Kidney (tissue), 14 donors: ENCODE measurements around the gene LRTM1. TPM values are rescaled to one million over a fixed set of nuclear protein-coding genes. Genes with fewer than 3 reads are reported as not detected.

Experiments used
- DNase-seq, 5 donors: peaks; one replicate each; pipeline ENCODE4 v3.0.0-alpha.2; 2013 to 2020
- FAIRE-seq: peaks from 2 replicates; lab custom pipeline; 2012; peaks lifted over from hg19 to GRCh38; lab: Jason Lieb, UNC
- H3K27ac ChIP-seq, 2 donors: one replicate each; pipeline ENCODE4 v1.7.0; 2013; ENCODE audit warnings: low read depth in 2 of 2, low read length in 2 of 2, inconsistent platforms in 1 of 2
- H3K27me3 ChIP-seq: one replicate; pipeline ENCODE4 v1.7.1; 2013; ENCODE audit warnings: low read length, inconsistent platforms; ENCODE audit not compliant: control insufficient read depth, insufficient read depth
- H3K36me3 ChIP-seq, 3 donors: one replicate each; pipeline versions ENCODE4 v1.7.0 to v1.7.1; 2013; ENCODE audit warnings: low read length in 3 of 3, control low read depth in 1 of 3, inconsistent platforms in 1 of 3; ENCODE audit not compliant: insufficient read depth in 3 of 3, control insufficient read depth in 2 of 3
- H3K4me1 ChIP-seq, 3 donors: one replicate each; pipeline versions ENCODE4 v1.7.0 to v1.7.1; 2013; ENCODE audit warnings: low read length in 3 of 3, inconsistent platforms in 1 of 3, low read depth in 1 of 3; ENCODE audit not compliant: control insufficient read depth in 2 of 3, insufficient read depth in 2 of 3
- H3K4me3 ChIP-seq, 3 donors: one replicate each; pipeline versions ENCODE4 v1.7.0 to v1.8.1; 2013; ENCODE audit warnings: low read length in 3 of 3, control low read depth in 1 of 3, inconsistent platforms in 1 of 3
- H3K9ac ChIP-seq, 3 donors: one replicate each; pipeline versions ENCODE4 v1.7.0 to v1.7.1; 2013; ENCODE audit warnings: low read length in 3 of 3, control low read depth in 1 of 3, inconsistent platforms in 1 of 3
- H3K9me3 ChIP-seq, 3 donors: one replicate each; pipeline versions ENCODE4 v1.7.0 to v1.7.1; 2013; ENCODE audit warnings: low read length in 3 of 3, control low read depth in 1 of 3, inconsistent platforms in 1 of 3; ENCODE audit not compliant: control insufficient read depth in 2 of 3, insufficient read depth in 1 of 3
- intact Hi-C: fragments of 100-400 bp; cut with DNase I; formaldehyde crosslinking; loops from one replicate; pipeline ENCODE4 v1.11.1; 2022
- polyA plus RNA-seq: library from polyadenylated mRNA; stranded (reverse); fragments of 350-450 nt; fragmentation: Illumina TruSeq; extraction: RNeasy Lipid Tissue Mini Kit (QIAGEN cat#74804); gene quantifications from one replicate; pipeline ENCODE4 v1.2.3, GENCODE V29; 2014; ENCODE audit warnings: low read depth, low replicate concordance; ENCODE audit not compliant: insufficient read depth
- total RNA-seq: library from RNA; stranded (reverse); fragmentation: NEBNext Ultra II Directional; extraction: Animal tissue kit (Norgen Biotek cat#: 25700); gene quantifications from one replicate; pipeline ENCODE4 v1.2.1, GENCODE V29; 2021
- TF ChIP-seq, protein P1 (sequence below): IDR thresholded peaks from 3 replicates; pipeline ENCODE4 v1.5.1; 2012; ENCODE audit warnings: mild to moderate bottlenecking, moderate library complexity, borderline replicate concordance; ENCODE audit not compliant: insufficient read depth; ENCODE audit errors: extremely low read depth
- donor health status: control.
- donor health status: control.
- donor health status: control.
- donor health status: control.
- donor health status: control.
- donor health status: DM: yes; HTN: yes; CAD: no.
- donor health status: Normal renal cell carcinoma (clear cell type).

LRTM1 gene
- total and polyA plus RNA-seq, 2 donors from 2014 or later: not detected

DNA sequence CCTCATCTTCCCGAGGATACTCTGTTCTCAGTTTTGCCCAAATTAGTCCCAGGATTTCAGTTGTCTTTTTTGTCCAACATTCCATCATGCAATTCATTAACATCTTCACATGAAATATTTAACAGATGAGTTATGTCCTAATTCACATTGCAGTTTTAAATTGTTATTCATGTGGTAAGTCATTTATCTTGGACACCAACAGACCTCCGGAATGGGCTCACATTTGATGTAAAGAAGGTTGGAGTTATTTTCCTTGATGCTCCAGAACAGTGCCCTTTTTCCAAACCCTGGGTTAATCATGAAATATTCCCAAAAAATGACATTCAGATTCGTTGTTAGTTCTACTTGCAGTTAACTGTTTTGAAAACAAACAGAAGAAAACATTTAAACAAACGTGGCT, 32.8 kb upstream of the LRTM1 start:
- Histone ChIP-seq H3K4me3 (no peak overlapping the region), H3K4me1 (peaks cover 0 to 5% (median 0%) of the 10 kb centered on the region in 3 donors), H3K27ac (no peak overlapping the region), H3K9ac (no peak overlapping the region), H3K9me3 (no peaks in the 10 kb centered on the region), H3K36me3 (no peaks in the 10 kb centered on the region), H3K27me3 (no peaks in the 10 kb centered on the region)
- FAIRE-seq (no peak), DNase-seq (no peak)
- TF ChIP-seq, protein P1, sequence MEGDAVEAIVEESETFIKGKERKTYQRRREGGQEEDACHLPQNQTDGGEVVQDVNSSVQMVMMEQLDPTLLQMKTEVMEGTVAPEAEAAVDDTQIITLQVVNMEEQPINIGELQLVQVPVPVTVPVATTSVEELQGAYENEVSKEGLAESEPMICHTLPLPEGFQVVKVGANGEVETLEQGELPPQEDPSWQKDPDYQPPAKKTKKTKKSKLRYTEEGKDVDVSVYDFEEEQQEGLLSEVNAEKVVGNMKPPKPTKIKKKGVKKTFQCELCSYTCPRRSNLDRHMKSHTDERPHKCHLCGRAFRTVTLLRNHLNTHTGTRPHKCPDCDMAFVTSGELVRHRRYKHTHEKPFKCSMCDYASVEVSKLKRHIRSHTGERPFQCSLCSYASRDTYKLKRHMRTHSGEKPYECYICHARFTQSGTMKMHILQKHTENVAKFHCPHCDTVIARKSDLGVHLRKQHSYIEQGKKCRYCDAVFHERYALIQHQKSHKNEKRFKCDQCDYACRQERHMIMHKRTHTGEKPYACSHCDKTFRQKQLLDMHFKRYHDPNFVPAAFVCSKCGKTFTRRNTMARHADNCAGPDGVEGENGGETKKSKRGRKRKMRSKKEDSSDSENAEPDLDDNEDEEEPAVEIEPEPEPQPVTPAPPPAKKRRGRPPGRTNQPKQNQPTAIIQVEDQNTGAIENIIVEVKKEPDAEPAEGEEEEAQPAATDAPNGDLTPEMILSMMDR: no peak
- intact Hi-C loops: no loop called here

DNA sequence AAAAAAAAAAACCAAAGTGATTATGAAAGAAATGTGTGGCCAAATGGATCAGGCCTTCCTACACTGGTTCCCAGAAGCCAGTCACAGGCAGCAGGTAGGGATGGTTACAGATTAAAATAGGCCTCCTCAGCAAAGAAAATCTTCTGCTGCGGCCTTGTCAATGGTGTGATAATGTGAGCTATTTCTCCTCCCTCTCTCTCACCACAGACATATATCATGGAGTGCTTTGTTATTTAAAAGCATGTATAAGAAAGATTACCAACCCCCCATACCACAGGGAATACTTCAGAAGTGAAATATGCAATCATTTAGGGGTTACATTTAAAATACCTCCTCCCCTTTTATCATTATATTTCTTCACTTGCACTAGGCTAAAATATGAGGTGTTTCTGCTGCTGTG, 32.2 kb upstream of the LRTM1 start:
- DNase-seq (no peak), FAIRE-seq (no peak)
- Histone ChIP-seq H3K36me3 (no peaks in the 10 kb centered on the region), H3K4me1 (peaks cover 0 to 5% (median 0%) of the 10 kb centered on the region in 3 donors), H3K27ac (no peak overlapping the region), H3K4me3 (no peak overlapping the region), H3K9ac (no peak overlapping the region), H3K9me3 (no peaks in the 10 kb centered on the region), H3K27me3 (no peaks in the 10 kb centered on the region)
- TF ChIP-seq, protein P1: no peak
- intact Hi-C loops: no loop called here

GRCh38 chr3:54957711-54958110, 29.9 kb upstream of the LRTM1 start:
- DNase-seq: no peak
- Histone ChIP-seq H3K9ac (no peak overlapping the region), H3K36me3 (no peaks in the 10 kb centered on the region), H3K27ac (no peak overlapping the region), H3K9me3 (no peaks in the 10 kb centered on the region), H3K27me3 (no peaks in the 10 kb centered on the region), H3K4me1 (peaks cover 0 to 5% (median 0%) of the 10 kb centered on the region in 3 donors), H3K4me3 (no peak overlapping the region)
- intact Hi-C loops: no loop called here
- no peak for FAIRE-seq
- TF ChIP-seq, protein P1: no peak

DNA sequence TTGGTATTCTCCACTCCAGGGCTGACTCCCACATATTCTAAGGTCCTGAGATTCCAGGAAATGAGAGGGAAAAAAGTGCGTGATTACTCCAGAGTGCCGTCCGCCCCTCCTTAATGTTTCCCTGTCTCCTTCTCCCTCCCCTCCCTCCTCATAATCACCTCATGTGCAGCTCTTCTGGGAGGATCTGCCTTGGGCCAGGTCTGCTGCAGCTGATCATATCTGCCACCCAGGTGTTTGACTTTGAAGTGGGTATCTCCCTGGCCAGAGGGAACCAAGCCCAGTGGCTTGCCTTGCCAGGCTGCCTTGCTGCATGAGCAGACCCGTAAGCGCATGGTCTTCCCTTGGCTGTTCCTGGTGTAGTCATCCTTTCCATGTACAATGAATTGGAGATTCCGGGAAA, 28.1 kb upstream of the LRTM1 start:
- FAIRE-seq (no peak), DNase-seq (no peak)
- peaks cover 0 to 3% (median 0%) of the 10 kb centered on the region in 3 donors for H3K4me1 ChIP-seq
- H3K27ac ChIP-seq: no peak overlapping the region
- H3K27me3 ChIP-seq: no peaks in the 10 kb centered on the region
- no peaks in the 10 kb centered on the region for H3K9me3 ChIP-seq
- no peak overlapping the region for H3K9ac ChIP-seq
- intact Hi-C loops: no loop called here
- no peaks in the 10 kb centered on the region for H3K36me3 ChIP-seq
- TF ChIP-seq, protein P1: no peak
- no peak overlapping the region for H3K4me3 ChIP-seq
